Retina (tissue), 1 donor: ENCODE measurements around the gene AK1.
A peak's percentile ranks its signal among the peaks of the same experiment; 100 is the strongest.

Experiments
- DNase-seq: peaks from one replicate; pipeline ENCODE4 v3.0.0-alpha.2; 2016

The AK1 gene, protein sequence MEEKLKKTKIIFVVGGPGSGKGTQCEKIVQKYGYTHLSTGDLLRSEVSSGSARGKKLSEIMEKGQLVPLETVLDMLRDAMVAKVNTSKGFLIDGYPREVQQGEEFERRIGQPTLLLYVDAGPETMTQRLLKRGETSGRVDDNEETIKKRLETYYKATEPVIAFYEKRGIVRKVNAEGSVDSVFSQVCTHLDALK

DNA sequence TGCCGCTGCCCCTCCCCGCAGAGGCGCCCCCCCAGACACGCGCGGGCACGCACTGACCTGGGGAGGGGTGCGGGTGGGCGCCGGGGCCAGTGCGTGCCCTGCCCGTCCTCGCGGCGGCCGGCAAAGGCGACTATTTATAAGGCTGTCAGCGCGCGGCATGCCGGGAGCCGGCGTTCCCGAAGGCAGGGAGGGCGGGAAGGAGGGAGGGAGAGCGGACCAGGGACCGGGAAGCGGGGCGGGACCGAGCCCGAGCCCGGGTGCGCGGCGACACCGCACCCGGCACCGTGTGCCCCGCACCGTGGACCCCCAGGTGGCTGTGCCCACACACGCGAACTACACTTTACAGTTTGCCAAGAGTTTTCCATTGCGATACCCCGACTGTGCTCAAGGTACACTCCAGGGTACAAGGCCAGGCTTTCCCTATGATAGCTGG, at the start of gene AK1:
TSS of gene AK1 (minus strand) at position 110 of the 433 bp plus-strand sequence. CDS start 3,058 bp downstream, outside the sequence.
- DNase-seq = peak; percentile 79

DNA sequence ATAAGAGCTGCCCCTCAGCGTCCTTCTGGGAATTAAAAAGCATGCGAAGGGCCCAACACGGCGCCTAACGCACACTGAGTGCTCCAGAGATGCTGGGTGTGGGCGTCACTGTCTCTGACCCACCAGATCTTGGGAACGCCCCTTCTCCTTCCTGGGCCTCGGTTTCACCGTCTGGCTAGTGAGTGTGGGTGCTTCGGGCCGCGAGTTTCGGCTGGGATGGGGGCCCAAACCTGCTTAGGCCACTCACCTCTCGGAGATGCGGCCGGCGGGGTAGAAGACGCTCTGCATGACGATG, 49.4 kb upstream of the AK1 start:
- DNase-seq = no peak

DNA sequence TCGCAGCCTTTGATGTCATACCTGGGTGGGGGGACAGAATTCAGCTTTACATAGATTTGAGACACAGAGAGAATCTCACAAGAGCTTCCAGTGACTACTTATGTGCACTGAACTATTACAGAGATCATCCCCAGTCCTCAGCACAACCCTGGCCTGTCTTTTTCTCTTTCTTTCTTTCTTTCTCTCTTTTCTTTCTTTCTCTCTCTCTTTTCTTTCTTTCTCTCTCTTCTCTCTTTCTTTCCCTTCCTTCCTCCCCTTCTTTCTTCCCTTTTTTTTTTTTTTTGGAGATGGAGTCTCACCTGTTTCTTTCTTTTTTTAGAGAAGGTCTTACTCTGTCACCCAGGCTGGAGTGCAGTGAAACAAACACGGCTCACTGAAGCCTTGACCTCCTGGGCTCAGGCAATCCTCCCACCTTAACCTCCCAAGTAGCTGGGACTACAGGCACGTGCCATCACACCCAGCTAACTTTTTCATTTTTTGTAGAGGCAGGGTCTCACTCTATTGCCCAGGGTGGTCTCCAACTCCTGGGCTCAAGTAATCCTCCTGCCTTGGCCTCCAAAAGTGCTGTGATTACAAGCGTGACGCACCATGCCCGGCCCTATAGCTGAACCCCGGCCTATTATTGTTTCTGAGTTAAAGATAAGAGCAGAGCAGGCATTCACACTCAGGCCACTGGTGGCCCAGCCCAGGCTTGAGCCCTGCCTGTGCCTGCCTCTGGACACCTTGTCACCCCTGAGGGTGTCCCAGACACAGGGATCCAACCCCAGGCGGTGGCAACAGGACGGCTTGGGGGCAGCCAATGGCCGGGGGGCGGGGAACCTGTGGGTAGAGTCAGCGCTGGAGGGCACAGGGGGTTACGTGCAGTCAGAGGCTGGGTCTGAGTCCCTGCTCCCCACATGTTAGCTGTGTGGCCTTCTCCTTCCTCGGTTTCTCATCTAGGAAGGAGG, 48.8 kb upstream of the AK1 start:
- no peak for DNase-seq

DNA sequence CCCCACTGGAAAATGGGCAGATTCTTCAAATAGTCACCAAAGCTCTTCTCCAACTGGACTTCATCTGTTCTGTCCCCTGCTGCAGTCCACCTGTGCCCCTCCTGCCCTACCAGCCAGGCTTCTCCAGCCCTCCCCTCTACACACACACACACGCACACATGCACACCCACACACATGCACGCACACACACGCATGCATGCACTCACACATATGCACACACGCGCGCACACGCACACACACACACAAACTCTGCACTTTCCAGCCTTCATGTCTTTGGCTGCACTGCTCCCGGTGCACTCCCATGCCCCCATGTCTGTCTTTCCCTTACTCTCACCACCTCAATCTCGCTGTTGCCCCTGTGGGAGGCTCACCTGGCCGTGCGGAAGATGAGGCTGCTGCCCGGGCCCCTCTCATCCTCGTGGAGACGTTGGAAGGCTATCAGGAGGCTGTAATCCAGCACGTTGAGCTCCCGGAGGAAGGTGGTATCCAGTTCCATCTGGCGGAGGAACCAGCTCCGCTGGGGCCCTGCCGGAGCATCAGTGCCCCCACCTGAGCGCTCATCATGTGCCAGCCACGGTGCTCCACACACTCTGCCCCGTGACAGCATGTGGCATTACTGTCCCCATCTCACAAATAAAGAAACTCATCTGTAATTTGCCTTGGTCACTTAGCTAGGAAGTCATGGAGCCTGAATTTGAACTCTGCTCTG, 47.4 kb upstream of the AK1 start:
- DNase-seq = no peak

DNA sequence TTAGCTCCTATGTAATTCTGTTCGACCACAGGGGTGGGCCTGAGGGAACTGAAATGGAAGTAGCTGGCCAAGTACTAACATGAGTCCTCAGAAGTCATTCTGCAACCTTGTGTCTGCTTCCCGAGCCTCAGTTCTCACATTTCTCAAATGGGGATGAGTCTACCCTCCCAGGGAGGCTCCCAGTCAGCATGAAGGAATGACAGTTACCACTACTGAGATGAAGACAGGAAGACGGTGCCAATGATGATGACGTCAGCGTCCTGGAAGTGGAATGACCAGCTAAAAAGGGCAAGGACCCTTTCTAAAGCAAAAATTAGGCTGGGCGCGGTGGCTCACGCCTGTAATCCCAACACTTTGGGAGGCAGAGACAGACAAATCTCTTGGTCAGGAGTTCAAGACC, 46.3 kb upstream of the AK1 start:
- no peak for DNase-seq

DNA sequence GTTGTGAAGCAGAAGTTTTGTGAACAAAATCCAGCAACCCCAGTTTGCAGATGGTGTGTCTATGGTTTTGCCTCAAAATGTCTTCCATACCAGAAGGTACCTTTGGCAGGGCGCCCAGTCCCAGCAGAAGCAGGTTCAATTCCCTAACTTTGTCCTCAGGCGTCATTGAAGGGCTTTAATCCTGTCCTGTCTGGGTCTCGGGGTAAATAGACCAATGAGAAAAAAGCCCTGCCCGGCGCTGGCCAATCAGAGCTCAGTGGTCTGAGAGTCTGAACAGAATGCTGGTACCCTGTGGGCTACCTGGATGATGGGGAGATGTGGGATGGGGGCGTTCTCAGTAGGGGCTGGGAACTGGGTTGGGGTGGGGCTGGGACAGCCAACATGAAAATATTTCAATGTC, 45.6 kb upstream of the AK1 start:
- DNase-seq = no peak

DNA sequence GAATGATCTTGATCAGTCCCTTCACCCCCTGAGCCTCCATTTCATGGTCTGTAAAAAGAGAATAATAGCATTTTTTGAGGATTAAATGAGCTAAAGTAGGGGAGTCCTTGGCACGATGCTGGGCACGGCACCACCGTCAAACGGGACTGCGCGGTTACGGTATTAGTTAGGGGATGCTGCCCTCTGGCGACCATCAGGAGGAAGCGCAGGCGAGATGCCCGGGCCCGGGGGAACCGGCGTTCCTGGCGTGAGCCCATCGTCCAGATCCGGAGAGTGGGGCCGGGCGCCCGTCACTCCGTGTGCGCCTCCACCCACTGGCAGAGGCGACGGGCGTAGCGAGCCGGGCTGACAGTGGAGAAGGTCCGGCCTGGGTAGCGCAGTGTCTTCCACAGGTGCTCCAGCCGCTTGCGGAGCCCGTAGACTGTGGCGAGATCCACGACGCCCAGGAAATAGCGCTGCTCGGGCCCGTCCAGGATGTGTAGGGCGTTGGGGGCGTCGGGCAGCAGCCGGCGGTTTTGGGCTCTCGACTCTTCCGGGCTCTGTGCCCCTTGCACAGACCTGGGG, 44.2 kb upstream of the AK1 start:
- peak; percentile 80 for DNase-seq

DNA sequence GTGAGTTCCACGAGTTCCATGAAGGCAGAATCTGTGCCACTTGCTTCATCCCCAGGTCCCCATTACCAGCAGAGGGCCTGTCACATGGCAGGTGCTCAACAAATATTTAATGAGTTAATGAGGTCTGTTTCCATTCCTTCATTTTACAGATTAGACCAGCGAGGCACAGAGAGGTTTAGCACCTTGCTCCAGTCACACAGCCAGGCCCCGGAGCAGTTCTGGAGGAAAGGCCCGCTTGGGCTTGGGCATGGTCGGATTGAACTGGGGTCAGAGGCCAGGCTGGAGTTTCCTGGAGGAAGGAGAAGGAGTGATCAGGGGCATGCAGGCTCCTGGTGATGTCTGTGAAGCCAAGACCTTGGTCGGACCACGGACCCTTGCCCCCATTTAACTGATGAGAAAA, 43.3 kb upstream of the AK1 start:
- DNase-seq = no peak

DNA sequence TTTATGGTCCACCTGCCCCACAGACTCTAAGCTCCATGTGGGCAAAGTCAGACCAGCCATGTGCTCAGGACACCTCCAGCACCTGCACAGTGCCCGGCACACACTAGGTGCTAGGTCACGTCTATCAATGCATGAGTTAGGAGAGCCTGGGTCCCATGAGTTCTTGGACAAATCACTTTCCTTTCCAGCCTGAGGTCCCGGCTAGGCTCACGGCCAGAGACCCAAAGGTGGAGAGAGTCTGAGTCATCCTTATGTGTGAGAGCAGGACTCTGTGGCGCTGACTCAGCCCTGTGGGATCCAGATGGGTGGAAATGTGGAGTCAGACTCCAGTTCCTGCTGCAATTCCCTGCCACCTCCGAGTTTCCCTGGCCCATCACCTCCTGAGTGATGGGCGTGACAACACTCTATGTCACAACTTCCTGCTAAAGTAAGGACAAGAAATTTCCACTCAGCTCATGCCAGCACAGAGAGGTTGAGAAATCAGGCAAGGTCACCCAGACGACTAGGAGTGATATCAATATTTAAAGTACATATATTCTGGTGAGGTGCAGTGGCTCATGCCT, 41.9 kb upstream of the AK1 start:
- no peak for DNase-seq

DNA sequence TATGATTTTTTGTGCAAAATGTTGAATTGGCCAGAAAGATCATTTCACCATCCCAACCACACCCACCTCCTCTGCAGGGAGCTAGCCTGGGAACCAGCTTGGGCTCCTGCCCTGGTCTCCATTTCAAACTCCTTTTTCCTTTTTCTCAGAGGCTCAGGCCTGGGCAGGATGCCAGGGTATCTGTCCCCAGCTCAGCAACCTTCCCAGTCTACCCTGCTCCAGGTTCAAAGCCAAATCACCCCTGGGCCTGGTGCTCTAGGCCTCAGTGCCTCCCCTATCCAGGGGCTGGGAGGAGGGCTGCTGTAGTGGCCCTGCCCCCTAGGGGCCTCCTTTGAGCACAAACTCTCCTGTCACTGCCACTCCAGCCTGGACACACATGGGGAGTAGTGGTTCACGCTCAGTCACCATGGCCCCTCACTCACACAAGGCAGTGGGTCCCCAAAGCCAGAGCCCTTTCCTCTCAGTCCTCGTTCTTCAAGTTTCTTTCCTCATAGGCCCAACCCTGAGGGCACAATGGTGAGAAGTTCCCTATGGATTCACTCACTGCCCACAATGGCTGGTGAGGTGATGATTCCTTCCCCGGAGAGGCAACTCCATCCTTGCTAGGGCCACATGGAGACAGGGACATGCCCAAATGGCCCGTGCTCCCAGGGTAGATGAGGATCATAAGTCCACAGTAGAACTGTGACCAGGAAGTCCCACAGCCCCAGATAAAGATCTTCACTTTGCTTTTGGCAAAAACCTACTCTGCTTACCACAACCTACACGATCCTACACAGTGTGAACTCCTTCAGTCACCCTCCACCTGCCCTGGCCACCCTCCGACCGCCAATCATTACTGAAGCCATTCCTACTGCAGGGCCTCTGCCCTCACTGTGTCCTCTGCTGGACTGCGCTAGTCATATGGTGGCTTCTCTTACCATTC, 41.0 kb upstream of the AK1 start:
- DNase-seq = no peak

DNA sequence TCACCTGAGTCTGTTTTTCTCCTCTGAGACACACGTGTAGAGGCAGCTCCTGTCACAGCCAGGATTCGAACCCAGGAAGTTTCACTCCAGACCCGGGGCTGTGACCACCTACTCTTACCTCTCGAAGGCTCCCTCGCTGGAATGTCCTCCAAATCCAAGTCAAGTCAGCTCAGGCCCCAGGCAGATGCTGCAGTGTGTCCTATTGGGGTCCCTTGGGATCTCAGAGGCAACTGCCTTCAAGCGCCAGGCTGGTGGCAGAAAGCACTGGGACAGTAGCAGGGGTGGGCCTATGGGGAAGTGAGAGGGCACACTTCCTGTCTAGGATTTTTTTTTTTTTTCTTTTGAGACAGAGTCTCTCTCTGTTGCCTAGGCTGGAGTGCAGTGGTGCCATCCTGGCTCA, 40.1 kb upstream of the AK1 start:
- DNase-seq = no peak

DNA sequence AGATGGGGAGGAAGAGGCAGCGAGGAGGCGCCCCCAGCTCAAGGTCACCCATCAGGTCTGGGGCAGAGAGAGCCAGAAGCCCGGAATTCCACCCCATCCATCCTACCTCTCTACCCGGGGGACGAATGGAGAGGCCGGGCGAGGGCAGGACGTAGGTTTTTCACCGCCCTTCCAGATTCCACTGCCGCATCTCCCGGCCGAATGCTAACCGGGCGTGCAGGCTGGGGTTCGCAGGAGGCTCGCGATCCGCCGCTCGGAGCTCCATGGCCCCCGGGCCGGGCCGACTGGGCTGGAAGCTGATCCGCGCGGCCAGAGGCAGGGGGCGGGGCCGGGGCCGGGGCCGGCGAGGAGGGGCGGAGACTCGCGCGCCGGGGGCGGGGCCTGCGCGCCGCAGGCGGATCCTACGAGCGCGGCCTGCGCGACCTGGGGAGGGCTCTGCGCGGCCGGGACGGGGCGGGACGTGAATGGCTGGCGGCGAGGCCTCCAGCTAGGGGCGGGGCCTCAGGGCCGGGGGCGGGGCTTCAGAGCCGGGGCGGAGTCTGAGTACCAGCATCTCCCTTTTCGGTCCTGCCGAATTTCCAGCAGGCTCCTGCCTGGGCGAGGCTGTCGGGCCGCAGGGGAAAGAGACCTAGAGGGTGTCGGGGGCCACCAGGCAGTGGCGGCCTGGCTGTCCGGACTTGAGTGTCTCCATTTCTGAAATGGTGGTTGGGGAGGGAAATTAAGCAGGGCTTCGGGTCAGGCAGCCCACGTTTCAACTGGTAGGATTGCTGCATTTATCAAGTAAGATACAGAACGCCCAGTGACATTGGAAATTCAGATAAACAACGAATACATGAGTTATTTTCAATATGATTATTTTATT, 39.5 kb upstream of the AK1 start, which contains the start of gene ST6GALNAC4:
TSS of gene ST6GALNAC4 (minus strand) at position 322 of the 862 bp plus-strand sequence. CDS start 622 bp downstream, outside the sequence.
- DNase-seq = peak; percentile 79

DNA sequence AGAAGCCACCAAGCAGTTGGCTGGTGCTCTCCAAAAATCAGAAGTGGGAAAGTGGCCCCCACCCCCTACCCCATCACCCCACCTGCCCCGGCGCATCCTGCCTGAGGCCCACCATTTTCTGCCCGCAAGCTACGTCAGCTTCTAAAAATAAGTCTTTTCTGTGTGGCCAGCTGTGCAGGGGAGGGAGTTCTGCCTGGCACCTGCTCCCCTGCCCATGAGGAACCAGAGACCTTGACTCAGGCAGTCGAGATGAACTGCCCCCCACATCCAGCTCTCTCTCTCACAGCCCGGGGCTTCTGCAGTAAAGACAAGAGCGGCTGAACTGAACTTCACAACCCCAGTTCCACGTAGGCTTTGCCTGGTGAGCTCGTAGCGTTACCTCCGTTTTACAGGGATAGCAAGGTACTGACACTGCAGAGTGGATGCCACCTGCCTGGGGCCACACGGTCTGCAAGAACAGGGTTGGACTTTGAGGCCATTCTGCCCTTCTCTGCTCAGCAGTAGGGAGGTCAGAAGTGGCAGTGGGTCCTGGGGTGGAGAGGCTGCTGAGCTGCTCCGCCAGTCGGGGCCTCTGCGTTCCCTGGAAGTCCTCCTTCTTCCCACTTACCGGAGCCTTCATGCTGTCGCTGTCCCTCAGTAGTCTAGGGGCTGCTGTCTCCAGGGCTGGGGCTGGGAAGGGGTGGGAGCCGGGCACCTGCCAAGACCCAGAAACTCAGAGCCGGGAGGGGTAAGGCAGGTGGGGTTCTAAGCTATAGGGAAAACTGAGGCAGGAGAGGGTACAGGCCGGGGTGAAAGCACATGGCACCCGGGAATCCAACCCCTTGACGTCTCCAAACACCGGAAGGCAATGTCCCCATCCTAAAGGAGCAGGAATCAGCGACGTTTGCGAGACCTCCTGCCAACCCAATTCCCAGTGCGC, 38.6 kb upstream of the AK1 start:
- no peak for DNase-seq

DNA sequence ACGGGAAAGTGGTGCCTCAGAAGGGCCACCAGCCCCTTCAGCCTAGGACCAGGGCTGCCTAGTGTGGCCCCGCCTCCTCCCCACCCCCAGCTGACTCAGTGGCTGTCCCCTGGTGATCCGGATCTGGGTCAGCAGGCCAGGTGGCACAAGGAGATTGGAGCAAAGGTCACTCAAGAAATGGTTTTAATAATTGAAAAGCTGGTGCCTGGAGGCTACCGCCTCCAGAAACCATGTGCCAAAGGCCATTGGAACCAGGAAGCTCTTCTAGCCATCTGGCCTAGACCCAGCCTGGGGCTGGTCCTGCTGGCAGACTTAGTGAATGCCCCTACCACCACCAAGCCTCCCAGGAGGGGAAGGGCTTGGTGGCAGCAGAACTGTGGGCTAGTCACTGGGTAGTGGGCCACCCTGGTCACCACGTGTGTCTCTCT, 37.9 kb upstream of the AK1 start:
- DNase-seq = no peak

DNA sequence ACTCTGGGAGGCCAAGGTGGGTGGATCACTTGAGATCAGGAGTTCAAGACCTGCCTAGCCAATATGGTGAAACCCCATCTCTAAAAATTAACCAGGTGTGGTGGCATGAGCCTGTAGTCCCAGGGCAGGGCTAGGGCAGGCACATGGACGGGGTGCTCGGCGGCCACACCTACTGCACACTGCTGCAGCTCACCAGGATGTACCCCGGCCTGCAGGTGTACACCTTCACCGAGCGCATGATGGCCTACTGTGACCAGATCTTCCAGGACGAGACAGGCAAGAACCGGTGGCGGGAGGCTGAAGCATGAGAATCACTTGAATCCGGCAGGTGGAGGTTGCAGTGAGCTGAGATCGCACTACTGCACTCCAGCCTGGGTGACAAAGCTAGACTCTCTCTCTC, 36.2 kb upstream of the AK1 start:
- no peak for DNase-seq

DNA sequence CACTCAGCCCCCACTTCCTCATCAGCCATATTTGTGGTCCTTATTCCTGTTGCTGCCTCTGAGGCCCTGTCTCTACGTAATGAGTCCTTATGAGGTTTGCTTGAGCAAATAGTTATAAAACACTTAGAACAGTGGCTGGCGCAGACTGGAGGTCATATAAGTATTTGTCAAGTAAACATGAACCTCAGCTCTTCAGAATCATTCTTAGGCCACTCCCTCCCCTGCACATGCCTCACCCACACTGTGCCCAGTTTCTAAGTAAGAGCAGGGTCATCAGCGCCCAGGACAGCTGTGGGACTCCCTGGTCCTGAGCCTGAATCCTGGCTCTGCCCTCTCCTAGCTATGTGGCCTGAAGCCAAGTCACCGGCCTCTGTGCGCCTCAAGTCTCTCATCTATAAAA, 35.4 kb upstream of the AK1 start:
- no peak for DNase-seq

DNA sequence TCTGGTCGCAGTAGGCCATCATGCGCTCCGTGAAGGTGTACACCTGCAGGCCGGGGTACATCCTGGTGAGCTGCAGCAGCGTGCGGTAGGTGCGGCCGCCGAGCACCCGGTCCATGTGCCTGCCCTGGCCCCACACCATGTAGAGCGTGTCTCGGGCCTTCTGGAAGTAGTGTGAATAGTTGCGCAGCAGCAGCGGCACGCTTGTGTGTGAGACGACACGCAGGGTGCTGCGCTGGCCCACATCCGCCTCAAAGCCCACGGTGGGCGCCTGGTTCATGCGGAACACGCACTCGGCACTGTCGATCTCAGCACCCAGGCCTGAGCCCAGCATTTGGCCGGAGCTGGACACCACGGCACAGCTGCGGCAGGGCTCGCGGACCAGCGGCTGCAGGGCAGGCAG, 34.8 kb upstream of the AK1 start:
- no peak for DNase-seq

DNA sequence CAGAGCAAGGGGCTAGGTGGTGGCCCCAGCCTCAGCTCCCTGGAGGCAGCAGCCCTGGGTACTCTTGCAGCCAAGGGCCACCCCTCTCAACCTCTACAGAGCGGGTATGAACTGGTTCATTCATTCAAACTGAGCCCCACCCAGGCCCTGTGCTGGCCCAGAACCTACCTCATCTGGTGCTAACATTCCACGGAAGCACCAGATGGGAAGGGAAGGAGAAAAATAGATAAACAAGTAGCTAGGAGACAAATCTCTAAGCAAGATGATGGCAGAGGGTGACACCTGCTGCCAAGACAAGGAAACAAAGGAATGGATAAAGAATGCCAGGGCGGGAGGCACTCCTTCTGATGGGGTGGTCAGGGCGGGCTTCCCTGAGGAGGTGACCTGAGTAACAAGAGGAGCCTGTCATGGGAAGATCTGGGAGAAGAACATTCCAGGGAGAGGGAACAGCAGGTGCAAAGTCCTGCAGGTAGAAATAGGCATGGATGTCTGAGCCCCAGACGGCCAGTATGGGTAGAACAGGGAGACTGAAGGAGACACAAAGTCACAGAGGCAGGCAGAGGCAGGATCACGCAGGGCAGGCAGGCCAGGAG, 33.2 kb upstream of the AK1 start:
- no peak for DNase-seq

DNA sequence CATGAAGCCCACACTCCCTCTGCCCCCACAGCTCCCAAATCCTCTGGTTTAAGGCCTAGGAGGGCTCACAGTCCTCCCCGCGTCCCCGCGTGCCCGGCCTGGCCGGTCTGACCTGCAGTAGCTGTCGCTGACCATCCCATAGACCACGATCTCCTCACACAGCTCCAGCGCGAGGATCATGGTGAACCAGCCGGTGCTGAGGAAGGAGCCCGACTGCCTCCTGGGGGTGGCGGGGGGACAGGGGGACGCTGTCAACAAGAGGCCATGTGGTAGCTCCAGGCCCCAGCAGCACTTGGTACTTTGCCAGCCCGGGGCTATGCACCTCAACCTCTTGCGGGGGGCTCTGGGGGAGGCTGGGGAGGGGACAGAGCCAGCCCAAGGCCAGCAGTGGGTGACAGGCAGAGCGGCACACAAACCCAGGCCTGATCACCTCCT, 32.4 kb upstream of the AK1 start:
- no peak for DNase-seq

DNA sequence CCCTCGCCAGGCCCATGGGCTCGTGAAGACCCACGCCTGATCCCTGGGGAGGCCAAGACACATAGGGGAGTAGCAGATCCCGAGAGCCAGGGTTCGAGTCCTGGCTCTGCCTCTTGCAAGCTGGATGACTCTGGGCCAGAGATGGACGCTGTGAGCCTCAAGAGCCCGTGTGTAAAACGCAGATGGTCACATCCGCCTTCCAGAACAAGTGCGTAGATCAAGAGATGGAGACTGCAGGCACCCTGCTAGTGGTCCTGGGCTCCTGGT, 31.1 kb upstream of the AK1 start:
- DNase-seq = no peak
